Upper lobe of left lung (tissue), 6 donors: ENCODE data around the gene TCTN2. TPM values are rescaled to one million over a fixed set of nuclear protein-coding genes. Genes with fewer than 3 reads are reported as not detected.

Source experiments
- ATAC-seq, 2 donors: fragments of 200-7000 bp; cut with Tn5 transposase; one replicate each; pipeline ENCODE4 v1.9.1; 2022; ENCODE audit warnings: mild to moderate bottlenecking in 2 of 2, moderate library complexity in 2 of 2; ENCODE audit not compliant: low FRiP score in 2 of 2
- DNase-seq, 2 donors: peaks; one replicate each; pipeline ENCODE4 v3.0.0-alpha.2; 2019 to 2020
- H3K27ac ChIP-seq, 4 donors: fragments of 200-600 bp; sonication (generic); one replicate each; pipeline ENCODE4 v1.5.1; 2016 to 2019
- H3K27me3 ChIP-seq, 4 donors: fragments of 200-600 bp; sonication (generic); one replicate each; pipeline ENCODE4 v1.5.1; 2017 to 2019
- H3K36me3 ChIP-seq, 4 donors: fragments of 200-600 bp; sonication (generic); one replicate each; pipeline ENCODE4 v1.5.1; 2016 to 2019
- H3K4me1 ChIP-seq, 4 donors: fragments of 200-600 bp; sonication (generic); one replicate each; pipeline ENCODE4 v1.5.1; 2018 to 2019
- H3K4me3 ChIP-seq, 4 donors: fragments of 200-600 bp; sonication (generic); one replicate each; pipeline ENCODE4 v1.5.1; 2017 to 2019; ENCODE audit warnings: mild to moderate bottlenecking in 2 of 4, moderate library complexity in 1 of 4
- H3K9me3 ChIP-seq, 4 donors: fragments of 200-600 bp; sonication (generic); one replicate each; pipeline ENCODE4 v1.5.1; 2018 to 2019
- EP300 ChIP-seq, 4 donors: sonication (generic); formaldehyde crosslinking; IDR thresholded peaks; one replicate each; pipeline ENCODE4 v1.5.1; 2017; ENCODE audit warnings: antibody characterized with exemption in 4 of 4, control low read depth in 2 of 4
- POLR2A ChIP-seq, 4 donors: fragments of 450-650 bp; IDR thresholded peaks; one replicate each; pipeline ENCODE4 v1.5.1; 2016 to 2017; ENCODE audit warnings: antibody characterized with exemption in 4 of 4, mild to moderate bottlenecking in 2 of 4
- POLR2AphosphoS5 ChIP-seq, 2 donors: sonication (generic); formaldehyde crosslinking; IDR thresholded peaks; one replicate each; pipeline ENCODE4 v1.5.1; 2017; ENCODE audit warnings: antibody characterized with exemption in 2 of 2
- WGBS, 2 donors: methylation state at CpG; one replicate each; pipeline ENCODE4 v1.1.5; 2017 to 2018; 5-methylcytosine and 5-hydroxymethylcytosine counted together
- total RNA-seq, 6 donors: library from RNA; depleted of rRNA in 4 of 6; stranded (reverse); fragments of >200 nt in 4 of 6; gene quantifications; one replicate each; pipeline versions ENCODE4 v1.1.0 to v1.2.1, GENCODE V29; 2016 to 2021
- TF ChIP-seq, protein P1 (sequence below), 6 experiments: fragments of 450-650 bp in 4 of 6; fragments of 200-600 bp in 2 of 6; sonication (generic) in 2 of 6; IDR thresholded peaks; one replicate each; pipeline ENCODE4 v1.5.1; 2016 to 2019; ENCODE audit warnings: antibody characterized with exemption in 6 of 6
- donor health status: DM: no; HTN: no; CAD: no; lungs with moderate emphysema.
- donor health status: DM: no; HTN: yes; CAD: no; lungs with severe emphysema.

Gene TCTN2
- total RNA-seq, 6 donors from 2014 or later, result 8.4 to 22.3 (median 14.8) TPM

GRCh38 chr12:123683964-123684363, 13.1 kb downstream of the TCTN2 start:
- Histone ChIP-seq H3K36me3 (peaks cover 0 to 52% (median 23%) of the 10 kb centered on the region in 4 donors), H3K4me3 (no peak overlapping the region), H3K4me1 (no peaks in the 10 kb centered on the region), H3K27ac (no peak overlapping the region), H3K27me3 (no peaks in the 10 kb centered on the region), H3K9me3 (no peaks in the 10 kb centered on the region)
- no peak for ATAC-seq
- DNase-seq, result no peak
- 80 to 89% methylated on average over 3 of the region's 3 CpGs for WGBS, 2 donors
- TF ChIP-seq, protein P1, sequence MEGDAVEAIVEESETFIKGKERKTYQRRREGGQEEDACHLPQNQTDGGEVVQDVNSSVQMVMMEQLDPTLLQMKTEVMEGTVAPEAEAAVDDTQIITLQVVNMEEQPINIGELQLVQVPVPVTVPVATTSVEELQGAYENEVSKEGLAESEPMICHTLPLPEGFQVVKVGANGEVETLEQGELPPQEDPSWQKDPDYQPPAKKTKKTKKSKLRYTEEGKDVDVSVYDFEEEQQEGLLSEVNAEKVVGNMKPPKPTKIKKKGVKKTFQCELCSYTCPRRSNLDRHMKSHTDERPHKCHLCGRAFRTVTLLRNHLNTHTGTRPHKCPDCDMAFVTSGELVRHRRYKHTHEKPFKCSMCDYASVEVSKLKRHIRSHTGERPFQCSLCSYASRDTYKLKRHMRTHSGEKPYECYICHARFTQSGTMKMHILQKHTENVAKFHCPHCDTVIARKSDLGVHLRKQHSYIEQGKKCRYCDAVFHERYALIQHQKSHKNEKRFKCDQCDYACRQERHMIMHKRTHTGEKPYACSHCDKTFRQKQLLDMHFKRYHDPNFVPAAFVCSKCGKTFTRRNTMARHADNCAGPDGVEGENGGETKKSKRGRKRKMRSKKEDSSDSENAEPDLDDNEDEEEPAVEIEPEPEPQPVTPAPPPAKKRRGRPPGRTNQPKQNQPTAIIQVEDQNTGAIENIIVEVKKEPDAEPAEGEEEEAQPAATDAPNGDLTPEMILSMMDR (IDR thresholded peaks at IDR 0.05), result no peak
- TF ChIP-seq POLR2A (IDR thresholded peaks at IDR 0.05) (no peak), POLR2AphosphoS5 (IDR thresholded peaks at IDR 0.05) (no peak), EP300 (IDR thresholded peaks at IDR 0.05) (no peak)

DNA sequence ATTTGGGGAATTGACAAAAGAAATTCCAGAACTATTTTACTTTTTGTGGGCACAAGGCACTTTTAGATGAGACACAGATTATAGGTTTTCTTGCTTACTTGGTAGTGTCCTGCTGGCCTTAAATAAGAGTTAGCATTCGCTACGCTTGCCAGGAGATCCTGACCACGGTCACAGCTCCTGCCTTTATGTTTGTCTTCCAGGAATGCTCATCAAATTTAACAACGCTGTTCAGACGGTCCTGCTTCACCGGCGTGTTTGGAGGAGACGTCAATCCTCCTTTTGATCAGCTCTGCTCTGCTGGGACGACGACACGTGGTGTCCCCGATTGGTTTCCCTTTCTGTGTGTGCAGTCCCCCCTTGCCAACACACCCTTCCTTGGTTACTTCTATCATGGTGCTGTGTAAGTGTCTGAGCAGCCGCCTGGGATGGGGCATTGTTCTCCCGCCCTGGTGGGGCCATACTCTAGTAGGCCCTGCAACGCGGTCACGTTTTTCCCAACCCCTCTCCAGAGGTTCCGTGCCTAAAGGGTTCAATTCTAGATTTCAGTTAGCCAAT, 15.8 kb downstream of the TCTN2 start:
- no peak for TF ChIP-seq POLR2A (IDR thresholded peaks at IDR 0.05)
- TF ChIP-seq, protein P1 (IDR thresholded peaks at IDR 0.05), result no peak
- no peak for TF ChIP-seq EP300 (IDR thresholded peaks at IDR 0.05)
- TF ChIP-seq POLR2AphosphoS5 (IDR thresholded peaks at IDR 0.05), result no peak
- H3K4me3 ChIP-seq, result no peak overlapping the region
- 94 to 97% methylated on average over 18 of the region's 18 CpGs for WGBS, 2 donors
- no peak overlapping the region for H3K27ac ChIP-seq
- peaks cover 0 to 45% (median 21%) of the 10 kb centered on the region in 4 donors for H3K36me3 ChIP-seq
- H3K27me3 ChIP-seq, result no peaks in the 10 kb centered on the region
- no peaks in the 10 kb centered on the region for H3K4me1 ChIP-seq
- no peaks in the 10 kb centered on the region for H3K9me3 ChIP-seq
- no peak for DNase-seq
- ATAC-seq, result no peak

- Histone ChIP-seq H3K4me1 (no peaks in the 10 kb centered on the region), H3K9me3 (no peaks in the 10 kb centered on the region), H3K36me3 (peaks cover 4 to 49% (median 22%) of the 10 kb centered on the region in 4 donors), H3K27ac (no peak overlapping the region), H3K4me3 (no peak overlapping the region), H3K27me3 (no peaks in the 10 kb centered on the region)
- DNase-seq, result no peak
- ATAC-seq, result no peak
- TF ChIP-seq, protein P1 (IDR thresholded peaks at IDR 0.05), result no peak
- TF ChIP-seq EP300 (IDR thresholded peaks at IDR 0.05) (no peak), POLR2A (IDR thresholded peaks at IDR 0.05) (no peak), POLR2AphosphoS5 (IDR thresholded peaks at IDR 0.05) (no peak)
- WGBS, 2 donors, result 86 to 97% methylated on average over 8 of the region's 8 CpGs
Observed at GRCh38 chr12:123690191-123690840, 19.4 kb downstream of the TCTN2 start.

DNA sequence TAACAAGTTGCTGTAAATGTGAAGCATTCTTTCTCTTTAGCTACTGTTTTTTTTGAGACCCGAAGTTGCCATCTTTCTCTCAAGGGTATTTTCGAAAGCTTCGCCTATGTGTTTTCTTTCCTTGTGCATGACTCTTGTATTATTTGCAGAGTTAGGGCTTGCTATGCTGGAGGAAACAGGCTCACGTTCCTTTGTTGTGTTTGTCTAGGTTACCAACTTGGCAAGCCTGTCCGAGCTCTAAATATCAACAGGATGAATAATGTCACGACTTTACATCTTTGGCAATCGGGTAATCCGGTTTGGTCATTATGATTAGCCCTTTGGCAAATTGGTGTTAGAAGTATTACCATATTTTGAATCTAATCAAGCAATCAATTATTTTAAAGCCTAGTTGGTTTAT, 25.3 kb downstream of the TCTN2 start:
- no peak overlapping the region for H3K27ac ChIP-seq
- 76 to 77% methylated on average over 8 of the region's 8 CpGs for WGBS, 2 donors
- no peak for ATAC-seq
- H3K4me3 ChIP-seq, result no peak overlapping the region
- no peaks in the 10 kb centered on the region for H3K9me3 ChIP-seq
- no peak for DNase-seq
- no peaks in the 10 kb centered on the region for H3K27me3 ChIP-seq
- TF ChIP-seq POLR2AphosphoS5 (IDR thresholded peaks at IDR 0.05) (no peak), POLR2A (IDR thresholded peaks at IDR 0.05) (no peak), EP300 (IDR thresholded peaks at IDR 0.05) (no peak)
- TF ChIP-seq, protein P1 (IDR thresholded peaks at IDR 0.05), result no peak
- peaks cover 3 to 57% (median 20%) of the 10 kb centered on the region in 4 donors for H3K36me3 ChIP-seq
- no peaks in the 10 kb centered on the region for H3K4me1 ChIP-seq

DNA sequence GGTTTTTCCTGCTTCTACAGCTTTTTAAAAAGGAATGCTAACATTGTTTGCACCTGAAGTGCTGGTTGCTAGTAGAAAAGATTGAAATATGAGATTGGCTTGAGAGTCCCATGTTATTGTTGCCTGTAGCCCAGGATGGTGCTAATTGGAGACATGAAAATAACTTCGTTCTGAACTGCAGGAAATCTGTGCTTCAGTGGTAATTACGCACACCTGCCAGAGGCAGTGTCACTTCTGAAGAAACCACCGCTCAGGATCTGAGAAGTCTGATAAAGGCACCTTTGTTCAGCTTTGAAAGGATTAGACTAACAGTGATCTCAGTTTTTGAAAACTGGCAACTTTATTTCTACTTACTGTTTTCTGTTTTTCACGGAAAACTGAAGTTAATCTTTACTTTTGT, 25.7 kb downstream of the TCTN2 start:
- WGBS, 2 donors, result 84 to 87% methylated on average over 4 of the region's 4 CpGs
- no peak for ATAC-seq
- no peak for TF ChIP-seq EP300 (IDR thresholded peaks at IDR 0.05)
- TF ChIP-seq POLR2AphosphoS5 (IDR thresholded peaks at IDR 0.05), result no peak
- no peaks in the 10 kb centered on the region for H3K27me3 ChIP-seq
- no peaks in the 10 kb centered on the region for H3K9me3 ChIP-seq
- peaks cover 3 to 54% (median 20%) of the 10 kb centered on the region in 4 donors for H3K36me3 ChIP-seq
- no peak overlapping the region for H3K4me3 ChIP-seq
- no peak for DNase-seq
- no peak overlapping the region for H3K27ac ChIP-seq
- no peaks in the 10 kb centered on the region for H3K4me1 ChIP-seq
